ENCODE measurements around the gene DNM3. TPM values are rescaled to one million over a fixed set of nuclear protein-coding genes. Genes with fewer than 3 reads are reported as not detected.

The DNM3 gene
- polyA plus RNA-seq, 3 donors, result 0.15 TPM; not detected in 2

- Mint-ChIP-seq H3K27me3 (ENCODE audit: low read depth in 3 of 3) (peaks cover 0 to 2% (median 0%) of the 10 kb centered on the region in 3 donors), H3K4me1 (no peaks in the 10 kb centered on the region), H3K27ac (no peak overlapping the region), H3K36me3 (no peaks in the 10 kb centered on the region), H3K4me3 (no peak overlapping the region), H3K9me3 (no peaks in the 10 kb centered on the region)
- Histone ChIP-seq H3K4me1 (ENCODE audit: control insufficient read depth in 1 of 2, insufficient read depth in 2 of 2, low read length in 2 of 2) (no peaks in the 10 kb centered on the region), H4K20me1 (ENCODE audit: insufficient read depth, low read length) (no peaks in the 10 kb centered on the region), H3K79me2 (ENCODE audit: insufficient read depth, low read length) (no peaks in the 10 kb centered on the region), H3K4me2 (replicated peaks; ENCODE audit: extremely low read depth, low read length, poor library complexity, severe bottlenecking) (no peak overlapping the region), H3K36me3 (replicated peaks in 1 of 2; ENCODE audit: control insufficient read depth in 1 of 2, insufficient read depth in 2 of 2, low read length in 2 of 2) (no peaks in the 10 kb centered on the region), H3K4me3 (replicated peaks in 1 of 3; ENCODE audit: low read depth in 2 of 3, low read length in 3 of 3) (no peak overlapping the region), H2AFZ (ENCODE audit: insufficient read depth, low read depth, low read length, poor library complexity, severe bottlenecking) (no peak overlapping the region), H3K27ac (ENCODE audit: low read depth in 1 of 2, low read length in 2 of 2) (no peak overlapping the region), H3K9ac (ENCODE audit: insufficient read depth, low read length, poor library complexity, severe bottlenecking) (no peak overlapping the region), H3K27me3 (ENCODE audit: control insufficient read depth in 2 of 2, insufficient read depth in 2 of 2, low read length in 2 of 2) (no peaks in the 10 kb centered on the region), H3K9me3 (replicated peaks in 1 of 2; ENCODE audit: control insufficient read depth in 1 of 2, insufficient read depth in 1 of 2, low read length in 2 of 2) (no peaks in the 10 kb centered on the region)
- intact Hi-C loops (cut with micrococcal nuclease), result no loop called here
- DNase-seq, result no peak
- no CpG with 5 or more reads among the region's 3 CpGs for WGBS (ENCODE audit: insufficient coverage)
- TF ChIP-seq CTCF (IDR thresholded peaks at IDR 0.05), result no peak
Measured at GRCh38 chr1:171995573-171995972, 154.3 kb downstream of the DNM3 start.

GRCh38 chr1:171997936-171998335 is 156.6 kb downstream of the DNM3 start:
- no CpG with 5 or more reads among the region's 1 CpG for WGBS (ENCODE audit: insufficient coverage)
- no peaks in the 10 kb centered on the region for H3K36me3 Mint-ChIP-seq
- H3K27ac Mint-ChIP-seq, result no peak overlapping the region
- H3K4me1 Mint-ChIP-seq, result no peaks in the 10 kb centered on the region
- no peaks in the 10 kb centered on the region for H3K9me3 ChIP-seq (replicated peaks in 1 of 2; ENCODE audit: control insufficient read depth in 1 of 2, insufficient read depth in 1 of 2, low read length in 2 of 2)
- no peak for TF ChIP-seq CTCF (IDR thresholded peaks at IDR 0.05)
- H3K4me3 ChIP-seq (replicated peaks in 1 of 3; ENCODE audit: low read depth in 2 of 3, low read length in 3 of 3), result no peak overlapping the region
- no peak for DNase-seq
- H3K27me3 ChIP-seq (ENCODE audit: control insufficient read depth in 2 of 2, insufficient read depth in 2 of 2, low read length in 2 of 2), result no peaks in the 10 kb centered on the region
- H3K36me3 ChIP-seq (replicated peaks in 1 of 2; ENCODE audit: control insufficient read depth in 1 of 2, insufficient read depth in 2 of 2, low read length in 2 of 2), result no peaks in the 10 kb centered on the region
- H3K4me1 ChIP-seq (ENCODE audit: control insufficient read depth in 1 of 2, insufficient read depth in 2 of 2, low read length in 2 of 2), result no peaks in the 10 kb centered on the region
- no peaks in the 10 kb centered on the region for H3K9me3 Mint-ChIP-seq
- intact Hi-C loops (cut with micrococcal nuclease), result no loop called here
- no peaks in the 10 kb centered on the region for H3K27me3 Mint-ChIP-seq (ENCODE audit: low read depth in 3 of 3)
- no peak overlapping the region for H3K27ac ChIP-seq (ENCODE audit: low read depth in 1 of 2, low read length in 2 of 2)
- no peak overlapping the region for H3K4me3 Mint-ChIP-seq
- H4K20me1 ChIP-seq (ENCODE audit: insufficient read depth, low read length), result no peaks in the 10 kb centered on the region
- no peak overlapping the region for H3K9ac ChIP-seq (ENCODE audit: insufficient read depth, low read length, poor library complexity, severe bottlenecking)
- H3K79me2 ChIP-seq (ENCODE audit: insufficient read depth, low read length), result no peaks in the 10 kb centered on the region
- no peak overlapping the region for H3K4me2 ChIP-seq (replicated peaks; ENCODE audit: extremely low read depth, low read length, poor library complexity, severe bottlenecking)
- H2AFZ ChIP-seq (ENCODE audit: insufficient read depth, low read depth, low read length, poor library complexity, severe bottlenecking), result no peak overlapping the region
